ENCODE results near the gene CYS1.
"Not testable (repeated sequence)": the region's sequence is repeated elsewhere in the genome, so short reads cannot be mapped to it uniquely, and the experiment has no call there.

CYS1 gene

DNA sequence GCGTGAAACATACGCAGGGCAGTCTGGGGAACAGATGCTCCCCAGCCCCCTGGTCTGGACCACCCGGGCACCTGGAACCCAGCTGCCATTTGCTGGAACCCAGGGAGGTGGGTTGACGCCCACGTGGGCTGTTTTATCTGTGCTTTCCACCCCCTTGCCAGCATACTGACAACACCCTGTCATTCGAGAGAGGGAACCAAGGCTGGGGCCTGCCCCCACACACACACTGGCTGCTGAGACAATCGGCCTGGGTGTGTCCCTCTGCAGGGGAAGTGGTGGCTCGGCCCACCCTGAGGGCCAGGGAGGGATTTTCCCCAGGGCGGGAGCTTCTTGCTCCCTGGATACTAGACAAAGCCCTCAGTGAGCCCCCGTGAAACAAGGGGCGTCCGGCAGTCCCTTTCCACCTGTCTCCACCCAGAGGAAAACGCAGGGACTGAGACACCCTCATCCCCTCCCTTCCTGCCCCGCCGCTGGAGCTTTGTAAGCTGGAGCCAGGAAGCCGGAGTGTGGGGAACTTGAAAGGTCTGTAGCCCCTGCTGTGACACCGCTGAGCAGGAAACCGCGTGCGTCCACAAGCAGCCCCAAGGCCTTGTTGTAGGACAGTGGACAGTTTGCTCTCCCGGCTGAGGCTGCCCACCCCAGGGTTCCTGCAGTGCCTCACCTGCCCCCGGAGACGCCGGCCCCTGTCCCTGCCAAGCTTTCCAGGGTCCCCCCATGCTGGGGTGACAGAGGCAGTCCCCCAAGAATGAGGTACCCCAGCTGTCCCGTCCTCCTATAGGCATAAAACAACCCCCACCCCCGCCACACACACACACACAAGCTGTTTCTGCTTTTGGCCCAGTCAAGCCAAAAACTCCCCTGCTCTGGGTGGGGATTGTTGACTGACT, 51.0 kb downstream of the CYS1 start:
- peak; percentile 31 for DNase-seq

DNA sequence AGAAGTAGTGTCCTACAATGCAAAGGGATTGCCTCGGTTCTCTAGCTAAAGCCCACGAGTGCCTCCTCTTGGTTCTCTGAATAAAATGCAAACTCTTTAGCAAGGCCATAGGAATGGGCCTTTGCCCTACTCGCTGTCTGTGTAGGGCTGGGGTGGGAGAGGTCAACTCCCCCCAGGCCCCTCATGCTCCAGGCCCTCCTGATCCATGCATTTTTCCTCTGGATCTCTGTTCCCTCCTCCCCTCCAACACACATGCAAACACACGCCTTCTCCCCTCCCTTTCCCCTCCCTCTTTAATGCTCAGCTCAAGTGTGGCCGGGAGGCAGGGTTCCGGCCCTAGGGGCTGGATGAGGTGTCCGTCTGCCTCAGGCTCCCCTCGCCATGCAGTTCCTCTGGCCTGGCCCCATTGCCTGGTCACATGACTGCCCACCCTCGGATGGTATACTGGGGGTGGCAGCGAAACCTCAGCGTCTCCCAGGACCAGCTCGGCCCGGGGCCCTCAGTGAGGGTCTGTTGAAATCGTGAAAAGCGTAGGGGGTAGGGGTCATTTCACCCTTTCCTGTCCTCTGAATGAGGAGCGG, 51.7 kb downstream of the CYS1 start:
- DNase-seq, result no peak

DNA sequence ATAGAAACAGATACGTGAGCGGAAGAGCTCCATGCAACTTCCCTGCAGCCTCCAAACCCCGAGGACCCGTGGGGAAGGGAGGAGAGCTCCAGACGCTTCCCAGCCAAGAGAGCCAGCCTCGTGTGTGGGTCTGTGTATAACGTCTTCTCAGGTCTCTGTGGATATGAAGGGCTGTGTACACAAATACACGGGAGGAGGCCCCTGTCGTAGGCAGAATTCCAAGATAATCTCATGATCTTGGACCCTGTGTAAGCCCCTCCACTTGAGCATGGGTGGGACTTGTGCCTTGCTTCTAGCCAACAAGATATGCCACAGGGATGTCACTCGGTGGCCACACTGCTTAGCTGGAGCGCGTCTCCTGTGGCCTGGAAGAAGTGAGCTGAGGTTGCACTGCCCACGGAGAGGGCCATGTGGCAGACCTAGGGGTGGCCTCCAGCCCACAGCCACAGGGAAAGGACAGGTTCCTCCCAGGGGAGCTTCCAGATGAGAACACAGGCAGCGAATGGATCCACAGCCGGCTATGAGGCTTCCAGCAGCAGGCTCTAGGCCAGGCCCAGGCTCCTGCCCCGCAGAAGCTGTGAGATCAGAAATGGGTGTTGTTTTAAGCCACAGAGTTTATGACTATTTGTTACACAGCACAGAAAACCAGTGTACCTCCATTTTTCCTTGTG, 52.4 kb downstream of the CYS1 start:
- no peak for DNase-seq

DNA sequence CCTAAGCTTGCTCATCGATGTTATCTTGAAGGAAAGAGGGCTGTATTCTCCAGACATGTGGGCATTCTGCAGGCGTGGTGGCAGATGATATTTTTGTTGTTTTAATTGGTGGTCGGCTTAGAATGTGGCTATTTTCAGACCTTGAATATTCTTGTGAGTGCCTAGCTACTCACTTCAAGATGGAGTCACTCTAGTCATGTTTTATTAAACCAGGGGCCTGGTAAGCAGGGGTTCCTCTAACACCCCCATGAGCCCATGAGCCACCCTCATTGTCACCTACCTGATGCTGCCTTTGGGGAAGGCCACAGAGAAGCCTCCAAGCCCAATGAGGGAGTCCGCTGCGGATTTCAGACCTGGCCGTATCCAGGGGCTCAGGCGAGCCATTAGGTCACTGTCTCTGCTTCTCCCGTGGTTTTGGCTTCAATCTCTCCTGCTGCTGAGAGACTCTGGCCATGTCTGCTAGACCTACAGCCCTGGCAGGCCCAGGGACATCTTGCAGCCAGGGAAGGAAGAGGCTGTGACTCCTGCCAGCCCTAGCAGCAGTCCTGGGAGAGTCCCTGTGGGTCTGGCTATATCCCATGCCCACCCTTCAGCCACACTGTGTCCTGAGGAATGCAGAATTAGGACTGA, 53.2 kb downstream of the CYS1 start:
- DNase-seq, result no peak

DNA sequence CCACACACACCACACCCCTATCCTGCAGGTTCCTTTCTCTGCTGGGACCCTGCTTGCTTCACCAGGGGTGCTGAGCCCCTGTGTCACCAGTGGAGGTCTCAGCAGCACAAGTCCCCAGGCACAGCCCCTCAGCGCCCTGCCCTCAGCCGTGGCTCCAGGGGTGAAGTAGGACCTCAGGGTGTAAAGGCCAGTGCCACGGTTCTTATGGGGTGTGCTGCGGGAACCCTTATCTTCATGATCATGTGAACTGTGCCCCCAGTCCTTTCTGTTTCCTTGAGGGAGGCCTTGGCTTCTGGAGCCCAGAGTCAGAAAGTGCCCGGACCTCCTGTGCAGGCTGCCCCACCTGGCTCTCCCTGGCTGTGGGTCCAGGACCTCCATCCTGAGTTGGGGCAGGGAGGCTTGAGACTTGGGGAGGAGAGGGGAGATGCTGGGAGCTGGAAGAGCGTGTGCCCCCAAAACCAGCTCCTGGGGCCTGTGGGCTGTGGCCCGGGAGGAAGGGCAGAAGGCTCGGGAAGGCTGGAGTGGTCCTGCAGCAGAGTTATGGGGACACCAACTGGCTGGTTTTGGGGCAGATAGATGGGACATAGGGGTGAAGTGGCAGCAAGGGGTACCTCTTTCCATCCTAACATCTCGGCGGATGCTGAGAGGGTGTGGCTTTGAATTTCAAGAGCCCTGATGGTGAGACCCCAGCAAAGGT, 57.1 kb downstream of the CYS1 start:
- DNase-seq, result no peak

DNA sequence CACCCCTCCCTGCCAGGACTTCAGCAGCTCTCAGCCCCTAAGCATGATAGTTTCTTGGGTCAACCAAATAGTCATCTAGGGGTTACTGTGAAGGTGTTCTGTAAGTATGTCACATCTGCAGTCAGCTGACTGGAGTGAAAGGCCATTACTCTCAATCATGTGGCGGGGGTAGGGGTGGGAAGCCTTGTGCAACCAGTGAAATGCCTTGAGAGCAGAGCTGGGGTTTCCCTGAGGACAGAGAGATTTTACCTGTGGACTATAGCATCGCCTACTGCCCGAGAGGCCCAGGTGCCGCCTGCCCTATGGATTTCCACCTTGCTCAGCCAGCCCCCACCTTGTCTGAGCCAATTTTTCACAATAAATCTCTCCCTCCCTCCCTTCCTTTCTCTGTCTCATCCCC, 57.8 kb downstream of the CYS1 start:
- no peak for DNase-seq

DNA sequence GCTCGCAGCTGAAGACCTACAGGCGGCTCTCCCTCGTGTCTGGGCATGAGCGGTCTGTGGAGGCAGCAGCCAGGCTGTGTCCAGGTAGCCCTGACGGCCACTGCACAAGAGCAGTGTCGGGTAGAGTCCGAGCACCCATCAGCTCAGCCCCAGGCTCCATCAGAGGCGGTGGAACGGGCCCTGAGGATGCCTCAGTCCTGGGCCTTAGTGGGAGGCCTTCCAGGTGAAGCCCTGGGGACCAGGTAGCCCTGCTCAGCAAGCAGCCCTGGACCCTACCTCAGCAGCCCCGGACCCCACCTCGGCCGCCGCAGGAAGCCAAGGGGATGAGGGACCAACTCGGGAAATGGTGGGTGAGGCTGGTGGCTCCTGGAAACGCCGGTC, 58.2 kb downstream of the CYS1 start:
- DNase-seq, result no peak

DNA sequence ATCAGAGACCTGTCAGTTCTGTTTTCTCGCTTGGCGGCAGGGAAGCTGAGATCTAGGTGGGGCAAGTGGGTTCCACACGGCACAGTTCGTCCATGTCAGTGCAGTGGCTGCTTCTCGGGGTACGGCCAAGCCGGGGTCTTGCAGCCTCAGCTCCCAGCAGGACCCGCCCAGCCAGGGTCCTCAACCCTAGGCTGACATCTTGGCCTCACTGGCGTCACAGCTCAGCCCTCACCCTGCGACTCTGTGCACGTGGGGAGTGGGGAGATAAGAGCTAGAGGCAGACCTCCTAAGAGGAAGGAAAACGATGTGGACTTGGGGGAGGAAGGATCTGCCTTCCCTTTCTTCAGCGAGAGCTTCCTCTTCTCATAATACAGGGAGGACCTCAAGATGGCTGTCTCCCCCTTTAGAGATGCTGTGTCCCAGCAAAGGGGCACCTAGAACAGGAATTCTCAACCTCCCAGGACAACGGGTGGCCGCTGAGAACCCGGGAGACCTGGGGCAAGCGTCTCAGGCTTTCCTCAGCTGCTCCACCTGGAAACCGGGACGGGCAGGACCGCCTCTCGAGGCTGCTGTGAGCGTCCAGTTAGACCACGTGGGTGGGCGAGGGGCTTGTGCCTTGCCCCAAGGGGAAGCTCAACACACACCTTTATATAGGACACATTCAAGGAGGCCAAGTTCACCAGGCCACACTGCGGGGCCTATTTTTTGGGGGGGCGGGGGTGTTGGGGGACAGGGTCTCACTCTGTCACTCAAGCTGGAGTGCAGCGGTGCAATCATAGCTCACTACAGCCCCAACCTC, 60.4 kb downstream of the CYS1 start:
- DNase-seq, result no peak

DNA sequence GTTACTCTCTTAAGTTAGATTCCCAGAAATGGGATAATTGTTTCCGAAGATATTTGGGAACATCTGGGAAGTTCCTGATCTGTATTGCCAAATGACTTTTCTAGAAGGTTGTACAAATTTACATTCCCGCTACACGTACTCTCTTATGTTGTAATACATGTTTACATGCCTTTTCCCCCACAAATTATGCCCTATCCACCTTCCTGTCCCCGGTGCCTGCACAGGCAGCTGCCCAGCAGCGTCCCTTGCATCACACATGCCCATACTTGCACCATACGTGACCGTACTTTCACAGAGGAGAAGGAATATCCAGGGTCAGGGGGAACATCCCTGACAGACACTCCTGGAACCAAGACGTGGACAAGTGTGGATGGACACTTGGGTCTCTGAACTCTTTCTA, 61.0 kb downstream of the CYS1 start:
- no peak for DNase-seq

DNA sequence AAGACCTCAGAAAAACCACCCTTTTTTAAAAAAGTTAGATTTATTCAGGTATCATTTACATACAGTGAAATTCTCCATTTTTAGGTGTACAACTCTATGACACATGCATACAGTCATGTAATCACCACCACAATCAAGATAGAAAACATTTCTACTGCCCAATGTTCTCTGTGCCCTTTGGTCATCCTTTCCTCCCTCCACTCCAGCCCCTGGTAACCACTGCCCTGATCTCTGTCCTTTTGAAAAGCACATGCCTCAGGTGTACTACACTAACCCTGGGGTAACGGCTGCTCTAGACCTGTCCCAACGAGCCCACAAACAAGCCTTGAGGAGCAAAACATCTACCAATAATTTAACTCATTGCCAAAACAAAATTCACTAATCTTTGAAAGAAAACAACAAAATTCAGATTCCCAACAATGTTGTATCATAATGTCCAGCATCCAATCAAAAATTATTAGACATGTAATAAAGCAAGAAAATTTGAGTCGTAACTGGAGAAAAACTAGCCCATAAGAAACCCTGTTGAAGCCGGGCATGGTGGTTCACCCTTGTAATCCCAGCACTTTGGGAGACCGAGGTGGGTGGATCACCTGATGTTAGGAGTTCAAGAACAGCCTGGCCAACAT, 62.8 kb downstream of the CYS1 start:
- DNase-seq, result no peak

DNA sequence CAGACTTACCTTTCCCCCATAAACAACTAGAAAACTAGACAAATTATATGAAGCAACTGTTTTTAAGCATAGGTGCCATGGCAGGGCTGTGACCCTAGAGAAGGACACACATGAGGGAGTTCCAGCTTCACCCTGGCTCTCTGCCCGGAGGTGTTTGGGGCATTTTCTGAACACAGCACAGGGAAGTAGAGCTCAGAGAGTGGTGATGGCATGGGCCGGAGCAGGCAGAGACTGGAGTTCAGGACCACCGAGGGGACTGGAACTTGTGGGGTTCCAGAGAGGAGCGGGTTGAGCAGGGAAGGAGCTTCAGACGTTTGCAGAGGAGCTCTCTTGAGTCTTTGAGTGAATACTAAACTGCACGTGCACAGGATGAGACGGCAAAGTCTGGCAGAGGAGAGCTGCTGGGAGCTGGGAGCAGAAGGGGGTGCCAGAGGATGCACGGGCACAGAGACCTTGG, 63.4 kb downstream of the CYS1 start:
- no peak for DNase-seq

DNA sequence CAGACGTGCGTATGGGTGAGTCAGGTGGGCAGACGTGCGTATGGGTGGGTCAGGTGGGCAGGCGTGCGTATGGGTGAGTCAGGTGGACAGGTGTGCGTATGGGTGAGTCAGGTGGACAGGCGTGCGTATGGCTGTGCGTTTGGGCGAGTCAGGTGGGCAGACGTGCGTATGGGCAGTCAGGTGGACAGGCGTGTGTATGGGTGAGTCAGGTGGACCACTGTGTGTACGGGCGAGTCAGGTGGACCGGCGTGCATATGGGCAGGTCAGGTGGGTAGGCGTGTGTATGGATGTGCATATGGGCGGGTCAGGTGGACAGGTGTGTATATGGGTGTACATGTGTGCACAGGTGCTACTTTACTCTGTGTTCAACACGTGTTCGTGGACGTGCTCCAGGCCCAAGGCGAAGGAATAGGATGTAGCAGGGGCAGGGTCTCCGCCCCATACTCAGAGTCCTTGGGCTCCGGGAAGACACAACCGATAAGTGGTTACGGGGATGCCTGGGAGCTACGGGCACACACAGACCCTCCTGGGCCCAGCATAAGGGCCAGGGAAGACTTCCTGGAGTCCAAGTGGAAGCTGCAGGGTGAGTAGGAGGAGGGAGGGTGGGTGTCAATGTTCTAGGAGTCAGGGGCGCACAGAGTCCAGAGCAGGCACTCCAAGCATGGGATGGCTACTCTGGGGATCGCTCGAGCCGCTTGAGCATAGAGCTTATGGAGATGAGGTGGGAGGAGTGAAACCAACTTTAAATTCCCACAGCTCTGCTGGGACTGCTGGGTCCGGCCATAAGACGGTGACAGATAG, 64.0 kb downstream of the CYS1 start:
- DNase-seq, result no peak

DNA sequence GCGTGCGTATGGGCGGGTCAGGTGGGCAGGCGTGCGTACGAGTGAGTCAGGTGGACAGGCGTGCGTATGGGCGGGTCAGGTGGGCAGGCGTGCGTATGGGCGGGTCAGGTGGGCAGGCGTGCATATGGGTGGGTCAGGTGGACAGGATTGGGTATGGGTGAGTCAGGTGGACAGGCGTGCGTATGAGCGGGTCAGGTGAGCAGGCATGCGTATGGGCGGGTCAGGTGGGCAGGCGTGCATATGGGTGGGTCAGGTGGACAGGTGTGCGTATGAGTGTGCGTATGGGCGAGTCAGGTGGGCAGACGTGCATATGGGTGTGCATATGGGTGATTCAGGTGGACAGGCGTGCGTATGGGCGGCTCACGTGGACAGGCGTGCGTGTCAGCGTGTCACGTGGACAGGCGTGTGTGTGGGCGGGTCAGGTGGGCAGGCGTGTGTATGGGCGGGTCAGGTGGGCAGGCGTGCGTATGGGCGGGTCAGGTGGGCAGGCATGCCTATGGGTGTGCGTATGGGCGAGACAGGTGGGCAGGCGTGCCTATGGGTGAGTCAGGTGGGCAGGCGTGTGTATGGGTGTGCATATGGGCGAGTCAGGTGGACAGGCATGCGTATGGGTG, 64.7 kb downstream of the CYS1 start:
- not testable (repeated sequence) for DNase-seq

DNA sequence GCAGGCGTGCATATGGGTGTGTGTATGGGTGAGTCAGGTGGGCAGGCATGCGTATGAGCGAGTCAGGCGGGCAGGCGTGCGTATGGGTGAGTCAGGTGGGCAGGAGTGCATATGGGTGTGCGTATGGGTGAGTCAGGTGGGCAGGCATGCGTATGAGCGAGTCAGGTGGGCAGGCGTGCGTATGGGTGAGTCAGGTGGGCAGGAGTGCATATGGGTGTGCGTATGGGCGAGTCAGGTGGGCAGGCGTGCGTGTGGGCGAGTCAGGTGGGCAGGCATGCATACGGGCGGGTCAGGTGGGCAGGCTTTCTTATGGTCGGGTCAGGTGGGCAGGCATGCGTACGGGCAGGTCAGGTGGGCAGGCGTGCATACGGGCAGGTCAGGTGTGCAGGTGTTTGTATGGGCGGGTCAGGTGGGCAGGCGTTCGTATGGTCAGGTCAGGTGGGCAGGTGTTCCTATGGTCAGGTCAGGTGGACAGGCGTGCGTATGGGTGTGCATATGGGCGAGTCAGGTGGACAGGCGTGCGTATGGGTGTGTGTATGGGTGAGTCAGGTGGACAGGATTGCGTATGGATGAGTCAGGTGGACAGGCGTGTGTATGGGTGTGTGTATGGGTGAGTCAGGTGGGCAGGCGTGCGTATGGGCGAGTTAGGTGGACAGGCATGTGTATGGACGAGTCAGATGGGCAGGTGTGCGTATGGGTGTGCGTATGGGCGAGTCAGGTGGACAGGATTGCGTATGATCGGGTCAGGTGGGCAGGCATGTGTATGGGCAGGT, 65.6 kb downstream of the CYS1 start:
- DNase-seq, result no peak

DNA sequence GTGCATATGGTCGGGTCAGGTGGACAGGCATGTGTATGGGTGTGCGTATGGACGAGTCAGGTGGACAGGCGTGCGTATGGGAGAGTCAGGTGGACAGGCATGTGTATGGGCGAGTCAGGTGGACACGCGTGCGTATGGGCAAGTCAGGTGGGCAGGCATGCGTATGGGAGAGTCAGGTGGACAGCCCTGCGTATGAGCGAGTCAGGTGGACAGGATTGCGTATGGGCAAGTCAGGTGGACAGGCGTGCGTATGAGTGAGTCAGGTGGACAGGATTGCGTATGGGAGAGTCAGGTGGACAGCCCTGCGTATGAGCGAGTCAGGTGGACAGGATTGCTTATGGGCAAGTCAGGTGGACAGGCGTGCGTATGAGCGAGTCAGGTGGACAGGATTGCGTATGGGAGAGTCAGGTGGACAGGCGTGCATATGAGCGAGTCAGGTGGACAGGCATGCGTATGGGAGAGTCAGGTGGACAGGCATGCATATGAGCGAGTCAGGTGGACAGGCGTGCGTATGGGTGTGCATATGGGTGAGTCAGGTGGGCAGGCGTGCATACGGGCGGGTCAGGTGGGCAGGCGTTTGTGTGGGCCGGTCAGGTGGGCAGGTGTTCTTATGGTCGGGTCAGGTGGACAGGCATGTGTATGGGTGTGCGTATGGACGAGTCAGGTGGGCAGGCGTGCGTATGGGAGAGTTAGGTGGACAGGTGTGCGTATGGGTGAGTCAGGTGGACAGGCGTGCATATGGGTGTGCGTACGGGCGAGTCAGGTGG, 66.4 kb downstream of the CYS1 start:
- DNase-seq, result not testable (repeated sequence)

DNA sequence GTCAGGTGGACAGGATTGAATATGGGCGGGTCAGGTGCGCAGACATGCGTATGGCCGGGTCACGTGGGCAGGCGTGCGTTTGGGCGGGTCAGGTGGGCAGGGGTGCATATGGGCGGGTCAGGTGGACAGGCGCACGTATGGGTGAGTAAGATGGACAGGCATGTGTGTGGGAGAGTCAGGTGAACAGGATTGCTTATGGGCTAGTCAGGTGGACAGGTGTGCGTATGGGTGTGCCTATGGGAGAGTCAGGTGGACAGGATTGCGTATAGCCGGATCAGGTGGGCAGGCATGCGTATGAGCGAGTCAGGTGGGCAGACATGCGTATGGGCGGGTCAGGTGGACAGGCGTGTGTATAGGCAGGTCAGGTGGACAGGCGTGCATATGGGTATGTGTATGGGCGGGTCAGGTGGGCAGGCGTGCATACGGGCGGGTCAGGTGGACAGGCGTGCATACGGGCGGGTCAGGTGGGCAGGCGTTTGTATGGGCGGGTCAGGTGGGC, 67.2 kb downstream of the CYS1 start:
- DNase-seq, result no peak

DNA sequence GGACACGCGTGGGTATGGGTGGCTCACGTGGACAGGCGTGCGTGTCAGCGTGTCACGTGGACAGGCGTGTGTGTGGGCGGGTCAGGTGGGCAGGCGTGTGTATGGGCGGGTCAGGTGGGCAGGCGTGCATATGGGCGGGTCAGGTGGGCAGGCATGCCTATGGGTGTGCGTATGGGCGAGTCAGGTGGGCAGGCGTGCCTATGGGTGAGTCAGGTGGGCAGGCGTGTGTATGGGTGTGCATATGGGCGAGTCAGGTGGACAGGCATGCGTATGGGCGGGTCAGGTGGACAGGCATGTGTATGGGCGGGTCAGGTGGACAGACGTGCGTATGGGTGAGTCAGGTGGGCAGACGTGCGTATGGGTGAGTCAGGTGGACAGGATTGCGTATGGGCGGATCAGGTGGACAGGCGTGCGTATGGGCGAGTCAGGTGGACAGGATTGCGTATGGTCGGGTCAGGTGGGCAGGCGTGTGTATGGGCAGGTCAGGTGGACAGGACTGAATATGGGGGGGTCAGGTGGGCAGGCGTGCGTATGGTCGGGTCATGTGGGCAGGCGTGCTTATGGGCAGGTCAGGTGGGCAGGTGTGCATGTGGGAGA, 67.7 kb downstream of the CYS1 start:
- not testable (repeated sequence) for DNase-seq
